H54 (cell line): ENCODE results near the gene MICAL2.
A peak's percentile ranks its signal among the peaks of the same experiment; 100 is the strongest.

Experiments used
- DNase-seq: peaks from one replicate; pipeline ENCODE4 v3.0.0; 2011; ENCODE audit warnings: low spot score, mixed read lengths; ENCODE audit not compliant: insufficient read length
- FAIRE-seq: peaks from 3 replicates; lab custom pipeline; 2011; peaks lifted over from hg19 to GRCh38; lab: Jason Lieb, UNC
- POLR2A ChIP-seq: IDR thresholded peaks from 2 replicates; pipeline ENCODE4 v1.6.1; 2011; ENCODE audit warnings: low read depth, mild to moderate bottlenecking, low read length

Gene MICAL2

GRCh38 chr11:12071574-12071973 is 38.8 kb upstream of the MICAL2 start:
- TF ChIP-seq POLR2A: no peak
- FAIRE-seq (no peak), DNase-seq (no peak)

- no peak for TF ChIP-seq POLR2A
- DNase-seq (no peak), FAIRE-seq (no peak)
Measured at GRCh38 chr11:12073436-12073835, 37.0 kb upstream of the MICAL2 start.

GRCh38 chr11:12073886-12074285 is 36.5 kb upstream of the MICAL2 start:
- TF ChIP-seq POLR2A: no peak
- FAIRE-seq (no peak), DNase-seq (no peak)

- FAIRE-seq (no peak), DNase-seq (no peak)
- TF ChIP-seq POLR2A: no peak
Measured at GRCh38 chr11:12074529-12075195, 35.7 kb upstream of the MICAL2 start.

GRCh38 chr11:12075291-12075690 is 35.1 kb upstream of the MICAL2 start:
- TF ChIP-seq POLR2A: no peak
- FAIRE-seq: no peak
- DNase-seq: no peak

- FAIRE-seq (no peak), DNase-seq (no peak)
- TF ChIP-seq POLR2A: no peak
Measured at GRCh38 chr11:12075822-12076821, 34.3 kb upstream of the MICAL2 start.

GRCh38 chr11:12076840-12077534 is 33.4 kb upstream of the MICAL2 start:
- FAIRE-seq: no peak

GRCh38 chr11:12077535-12078280 is 32.7 kb upstream of the MICAL2 start:
- no peak for TF ChIP-seq POLR2A
- no peak for FAIRE-seq
- DNase-seq: no peak

More at GRCh38 chr11:12076840-12077534, 33.4 kb upstream of the MICAL2 start:
- no peak for DNase-seq
- TF ChIP-seq POLR2A: no peak

GRCh38 chr11:12079726-12080556 is 30.4 kb upstream of the MICAL2 start:
- TF ChIP-seq POLR2A: no peak
- no peak for FAIRE-seq
- no peak for DNase-seq

GRCh38 chr11:12083380-12083779 is 27.0 kb upstream of the MICAL2 start:
- no peak for TF ChIP-seq POLR2A
- DNase-seq (no peak), FAIRE-seq (no peak)

GRCh38 chr11:12084256-12084655 is 26.1 kb upstream of the MICAL2 start:
- no peak for DNase-seq

GRCh38 chr11:12085371-12086251 is 24.8 kb upstream of the MICAL2 start:
- FAIRE-seq: no peak
- peak; percentile 44; the same call in 1 of the 2 replicates for TF ChIP-seq POLR2A
- no peak for DNase-seq

More at GRCh38 chr11:12084256-12084655, 26.1 kb upstream of the MICAL2 start:
- TF ChIP-seq POLR2A: no peak
- FAIRE-seq: no peak
